Adipose tissue (tissue), 3 donors: Measurements from ENCODE around the gene ANKS6. TPM values are rescaled to one million over a fixed set of nuclear protein-coding genes. Genes with fewer than 3 reads are reported as not detected.

ENCODE experiments used
- H3K27ac ChIP-seq: one replicate; pipeline ENCODE4 v1.5.1; 2013; ENCODE audit warnings: low read depth, low read length
- WGBS, 3 donors: extraction: QIAGEN DNeasy Blood & Tissue Kit; methylation state at CpG; one replicate each; pipeline ENCODE4 v1.1.7; 2013; 5-methylcytosine and 5-hydroxymethylcytosine counted together
- polyA plus RNA-seq, 3 donors: library from polyadenylated mRNA; stranded (reverse); fragments of 200-250 nt; gene quantifications; one replicate each; pipeline ENCODE4 v1.2.3, GENCODE V29; 2013
- donor health status: healthy with polysubstance abuse.
- donor health status: Bipolar disorder and iron deficiency.
- donor health status: healthy.

ANKS6 gene
- polyA plus RNA-seq, 3 donors: 8.5 to 13.0 (median 10.4) TPM

- H3K27ac ChIP-seq: no peak overlapping the region
- WGBS, 3 donors: 90 to 97% (median 94%) methylated on average over 6 of the region's 6 CpGs
Measured at GRCh38 chr9:98755006-98755618, 41.2 kb downstream of the ANKS6 start.

- H3K27ac ChIP-seq: no peak overlapping the region
- WGBS, 3 donors: 77 to 93% (median 78%) methylated on average over 2 of the region's 2 CpGs
Measured at GRCh38 chr9:98751210-98751609, 45.1 kb downstream of the ANKS6 start.

- H3K27ac ChIP-seq: no peak overlapping the region
- 69 to 87% (median 71%) methylated on average over 5 of the region's 5 CpGs for WGBS, 3 donors
Measured at GRCh38 chr9:98750364-98751060, 45.8 kb downstream of the ANKS6 start.

- WGBS, 3 donors: 92 to 98% (median 97%) methylated on average over 5 of the region's 5 CpGs
- no peak overlapping the region for H3K27ac ChIP-seq
Measured at GRCh38 chr9:98747476-98747875, 48.9 kb downstream of the ANKS6 start.

GRCh38 chr9:98745470-98745869, 50.9 kb downstream of the ANKS6 start:
- no peak overlapping the region for H3K27ac ChIP-seq
- 48 to 93% (median 90%) methylated on average over 7 of the region's 7 CpGs for WGBS, 3 donors

GRCh38 chr9:98743818-98744611, 52.3 kb downstream of the ANKS6 start:
- 94 to 96% (median 95%) methylated on average over 14 of the region's 14 CpGs for WGBS, 3 donors

GRCh38 chr9:98743329-98743728, 53.0 kb downstream of the ANKS6 start:
- 73 to 93% (median 81%) methylated on average over 2 of the region's 2 CpGs for WGBS, 3 donors
- no peak overlapping the region for H3K27ac ChIP-seq

More at GRCh38 chr9:98743818-98744611, 52.3 kb downstream of the ANKS6 start:
- H3K27ac ChIP-seq: no peak overlapping the region

GRCh38 chr9:98742325-98743280, 53.8 kb downstream of the ANKS6 start:
- WGBS, 3 donors: 79 to 92% (median 90%) methylated on average over 9 to 10 of the region's 10 CpGs
- no peak overlapping the region for H3K27ac ChIP-seq

- H3K27ac ChIP-seq: no peak overlapping the region
- 82 to 94% (median 83%) methylated on average over 8 of the region's 8 CpGs for WGBS, 3 donors
Measured at GRCh38 chr9:98740226-98740881, 56.0 kb downstream of the ANKS6 start.

GRCh38 chr9:98738741-98739140, 57.6 kb downstream of the ANKS6 start:
- 98 to 99% (median 98%) methylated on average over 3 of the region's 3 CpGs for WGBS, 3 donors
- no peak overlapping the region for H3K27ac ChIP-seq

- H3K27ac ChIP-seq: no peak overlapping the region
- WGBS, 3 donors: 69 to 89% (median 84%) methylated on average over 12 of the region's 12 CpGs
Measured at GRCh38 chr9:98736226-98736625, 60.1 kb downstream of the ANKS6 start.

GRCh38 chr9:98732801-98733200, 63.6 kb downstream of the ANKS6 start:
- WGBS, 3 donors: 92 to 96% (median 94%) methylated on average over 9 of the region's 9 CpGs
- H3K27ac ChIP-seq: no peak overlapping the region

- WGBS, 3 donors: 86 to 88% (median 88%) methylated on average over 10 of the region's 10 CpGs
- no peak overlapping the region for H3K27ac ChIP-seq
Measured at GRCh38 chr9:98732091-98732490, 64.3 kb downstream of the ANKS6 start.

GRCh38 chr9:98730871-98731270, 65.5 kb downstream of the ANKS6 start:
- no peak overlapping the region for H3K27ac ChIP-seq
- WGBS, 3 donors: 87 to 92% (median 92%) methylated on average over 5 of the region's 5 CpGs

- H3K27ac ChIP-seq: no peak overlapping the region
- 82 to 87% (median 85%) methylated on average over 11 of the region's 11 CpGs for WGBS, 3 donors
Measured at GRCh38 chr9:98728500-98728899, 67.9 kb downstream of the ANKS6 start.

- 62 to 66% (median 63%) methylated on average over 7 of the region's 7 CpGs for WGBS, 3 donors
- H3K27ac ChIP-seq: no peak overlapping the region
Measured at GRCh38 chr9:98727428-98727827, 68.9 kb downstream of the ANKS6 start.

- WGBS, 3 donors: 41 to 52% (median 45%) methylated on average over 5 of the region's 5 CpGs
- no peak overlapping the region for H3K27ac ChIP-seq
Measured at GRCh38 chr9:98726735-98727134, 69.6 kb downstream of the ANKS6 start.
